ENCODE measurements around the gene KIF9.
"Not testable (repeated sequence)": the region's sequence is repeated elsewhere in the genome, so short reads cannot be mapped to it uniquely, and the experiment has no call there.

Gene KIF9

GRCh38 chr3:47247131-47248064 lies 35.2 kb downstream of the KIF9 start:
- DNase-seq: no peak

DNA sequence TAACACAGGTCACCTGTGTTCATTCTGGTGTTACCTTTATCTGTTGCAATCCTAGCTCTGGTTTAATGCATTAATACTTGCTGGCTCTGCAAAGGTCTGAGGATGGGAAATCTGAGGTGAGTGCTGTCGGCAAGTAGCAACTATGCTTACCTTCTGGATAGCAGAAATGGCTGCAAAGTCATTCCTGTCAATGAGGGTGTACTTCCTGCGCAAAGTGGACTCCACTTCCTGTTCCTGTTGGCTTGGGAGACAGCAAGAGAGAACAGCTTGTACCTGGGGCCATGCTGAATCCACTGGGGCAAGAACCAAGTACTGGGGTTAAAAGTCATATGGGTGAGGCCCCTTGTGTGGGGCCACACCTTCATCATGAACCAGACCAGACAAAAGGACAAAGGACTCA lies 37.3 kb downstream of the KIF9 start:
- DNase-seq: no peak

DNA sequence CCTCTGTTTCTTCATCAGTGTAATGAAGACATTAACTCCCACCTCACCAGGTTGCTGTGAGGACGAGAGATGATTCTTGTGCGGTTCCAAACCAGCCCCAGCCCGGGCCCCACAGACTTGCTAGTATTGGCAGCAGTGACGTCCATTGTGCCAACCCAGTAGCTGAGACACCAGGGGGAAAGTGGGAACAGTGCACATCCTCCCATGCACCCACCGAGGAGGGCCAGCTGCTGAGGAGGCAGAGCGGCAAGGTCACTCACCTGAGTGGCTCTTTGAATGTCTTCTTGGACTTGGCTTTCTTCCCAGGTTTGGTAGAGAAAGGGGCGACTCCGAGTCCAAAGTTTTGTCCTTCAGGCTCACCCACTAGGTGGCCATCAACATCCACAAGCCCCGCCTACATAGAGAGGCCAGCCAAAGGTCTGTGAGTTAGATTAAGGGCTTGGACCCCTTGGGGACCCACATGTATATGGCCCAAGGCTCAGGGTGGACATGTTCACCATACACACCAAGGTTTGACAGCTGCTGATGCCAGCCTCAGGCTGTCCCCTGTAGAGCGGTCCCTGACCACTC lies 38.0 kb downstream of the KIF9 start:
- DNase-seq: no peak

DNA sequence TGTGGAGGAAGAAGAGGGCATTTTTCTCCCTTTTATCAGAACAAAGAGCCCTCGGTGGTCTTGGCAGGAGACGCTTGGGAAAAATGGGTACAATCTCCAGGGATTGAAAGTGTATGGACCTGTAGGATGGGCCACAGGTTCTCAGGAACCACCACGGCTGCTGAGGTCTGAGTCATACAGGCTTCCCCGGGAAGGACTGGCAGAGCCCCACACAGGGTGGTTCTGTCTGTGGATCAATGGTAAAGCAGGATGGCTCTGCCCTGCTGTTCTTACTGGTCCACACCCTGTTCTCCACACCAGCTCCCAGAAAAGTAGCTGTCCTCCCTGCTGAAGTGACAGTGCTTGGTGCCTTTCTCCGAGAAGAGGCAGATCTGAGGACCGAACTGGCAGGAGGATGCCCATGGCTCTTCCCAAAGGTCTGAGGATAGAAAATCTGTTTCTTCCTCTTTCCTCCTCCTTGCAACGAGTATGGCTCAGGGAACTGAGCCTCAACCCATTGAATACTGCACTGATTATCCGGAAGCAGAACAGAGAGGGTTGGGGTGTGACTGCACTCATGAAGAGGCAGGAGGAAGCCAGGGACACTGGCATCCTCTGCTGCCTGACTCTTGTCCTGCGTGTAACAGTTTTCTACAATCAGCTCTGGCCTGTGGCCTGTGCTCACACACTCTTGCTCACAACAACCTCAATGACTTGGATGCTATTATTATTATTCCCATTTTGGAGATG lies 39.0 kb downstream of the KIF9 start:
- no peak for DNase-seq

DNA sequence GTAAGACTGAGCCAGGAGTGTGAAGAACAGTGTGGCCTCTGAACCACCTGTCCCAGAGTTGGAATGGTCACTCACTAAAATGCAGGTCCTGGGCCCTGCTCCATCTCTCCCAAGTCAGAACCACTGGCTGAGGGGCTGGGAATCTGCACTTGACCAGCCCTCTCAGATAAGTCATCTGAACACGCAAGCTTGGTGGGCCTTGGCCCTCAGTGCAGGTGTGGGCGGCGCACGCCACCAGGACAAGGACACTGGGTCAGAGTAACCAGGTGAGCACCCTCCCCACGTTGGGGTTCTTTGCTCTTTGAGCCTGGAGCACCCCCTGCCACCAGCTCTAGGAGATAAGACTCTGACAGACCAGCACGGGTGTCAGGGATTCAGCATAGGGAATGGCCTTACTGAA lies 42.7 kb downstream of the KIF9 start:
- DNase-seq: no peak

- no peak for DNase-seq
Observed at GRCh38 chr3:47238017-47238416, 44.6 kb downstream of the KIF9 start.

DNA sequence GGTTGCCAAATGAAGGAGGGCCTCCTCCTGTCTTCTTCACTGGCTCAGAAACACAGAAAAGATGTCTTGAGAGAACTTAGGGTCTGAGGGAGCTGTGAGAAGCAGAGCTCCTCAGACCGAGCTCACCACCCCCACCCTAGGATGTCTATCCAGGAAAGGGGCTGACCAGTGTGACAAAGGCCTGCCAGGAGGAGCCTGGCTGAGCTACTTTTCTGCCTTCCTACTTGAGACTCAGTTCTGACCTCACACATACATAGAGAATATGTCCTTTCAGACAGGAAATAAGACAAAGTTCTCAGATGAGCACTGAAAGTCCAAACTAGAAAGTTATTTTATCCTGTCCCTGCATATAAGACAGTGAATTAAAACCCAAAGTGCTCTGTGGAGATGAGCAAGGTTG lies 54.5 kb downstream of the KIF9 start:
- DNase-seq: no peak

- no peak for DNase-seq
Observed at GRCh38 chr3:47227678-47228077, 54.9 kb downstream of the KIF9 start.

DNA sequence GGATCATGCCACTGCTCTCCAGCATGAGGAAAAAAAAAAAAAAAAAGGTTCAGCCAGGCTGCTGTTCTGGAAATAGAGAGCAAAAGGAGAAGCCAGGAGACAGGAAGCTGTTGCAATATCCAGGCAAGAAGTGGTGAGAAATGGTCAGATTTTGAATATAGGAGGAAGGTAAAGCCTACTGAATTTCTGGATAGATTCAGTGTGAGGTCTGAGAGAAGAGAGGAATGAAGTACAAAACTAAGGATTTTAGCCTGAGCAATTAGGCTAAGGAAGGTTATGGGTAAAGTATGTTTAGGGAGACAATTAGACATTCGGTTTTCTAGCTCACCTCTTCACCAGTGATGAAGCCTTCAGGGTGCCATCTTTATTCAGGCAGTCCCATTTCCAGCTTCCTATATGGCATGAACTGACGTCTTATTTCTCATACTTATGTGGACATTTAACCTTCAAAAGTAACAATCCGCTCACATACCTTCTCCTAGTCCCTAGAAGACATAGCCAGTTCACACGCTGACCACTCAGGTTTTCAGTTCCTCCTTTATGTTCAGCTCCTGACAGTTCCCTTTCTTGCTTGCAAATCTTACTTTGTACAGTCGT lies 57.2 kb downstream of the KIF9 start:
- DNase-seq: no peak

GRCh38 chr3:47223755-47224154 lies 58.8 kb downstream of the KIF9 start:
- no peak for DNase-seq

DNA sequence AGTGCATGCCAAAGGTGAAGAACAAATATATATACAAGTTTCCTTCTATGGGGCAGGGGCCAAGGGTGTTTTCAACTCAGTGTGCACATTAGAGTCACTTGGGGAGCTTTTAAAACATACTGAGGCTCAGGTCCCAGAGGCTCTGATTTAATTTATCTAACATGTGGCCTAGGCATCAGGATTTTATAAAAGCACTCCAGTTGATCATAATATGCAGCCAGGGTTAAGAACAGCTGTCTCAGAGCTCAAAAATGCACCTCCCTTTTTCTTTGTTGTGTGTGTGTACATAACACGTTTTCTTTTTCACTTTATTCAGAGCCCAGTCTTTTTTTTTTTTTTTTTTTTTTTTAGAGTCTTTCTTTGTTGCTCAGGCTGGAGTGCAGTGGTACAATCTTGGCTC lies 60.8 kb downstream of the KIF9 start:
- DNase-seq: no peak

DNA sequence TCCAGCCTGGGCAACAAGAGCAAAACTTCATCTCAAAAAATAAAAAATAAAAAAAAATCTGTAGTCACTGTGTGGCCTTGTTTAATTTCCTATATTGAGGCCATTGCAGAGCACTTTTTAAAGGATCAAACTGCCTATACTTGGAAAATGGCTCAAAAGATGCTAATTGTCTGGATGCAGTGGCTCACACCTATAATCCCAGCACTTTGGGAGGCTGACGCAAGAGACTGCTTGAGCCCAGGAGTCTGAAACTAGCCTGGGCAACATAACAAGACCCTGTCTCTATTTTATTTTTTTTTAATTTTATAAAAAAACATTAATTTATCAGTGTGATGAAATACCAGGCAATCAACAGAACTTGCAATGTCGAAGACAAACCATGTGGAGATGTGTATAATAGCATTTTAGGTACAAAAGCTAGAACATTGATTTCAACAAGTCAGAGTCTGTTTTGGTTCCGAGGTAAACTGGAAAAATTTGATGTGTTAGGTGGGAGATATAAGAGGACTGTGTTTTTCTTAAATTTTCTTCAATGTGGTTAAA lies 71.7 kb downstream of the KIF9 start:
- DNase-seq: no peak

DNA sequence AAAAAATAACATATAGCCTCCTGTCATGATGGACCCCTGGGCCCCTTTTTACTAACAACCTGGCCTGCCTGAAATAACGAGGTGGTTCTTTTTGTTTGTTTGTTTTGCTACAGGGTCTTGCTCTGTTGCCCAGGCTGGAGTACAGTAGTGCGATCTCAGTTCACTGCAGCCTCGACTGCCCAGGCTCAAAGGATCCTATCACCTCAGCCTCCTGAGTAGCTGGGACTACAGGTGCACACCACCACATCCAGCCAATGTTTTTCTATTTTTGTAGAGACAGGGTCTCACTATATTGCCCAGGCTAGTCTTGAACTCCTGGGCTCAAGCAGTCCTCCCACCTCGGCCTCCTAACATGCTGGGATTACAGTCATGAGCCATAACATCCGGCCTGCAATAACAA lies 76.6 kb downstream of the KIF9 start:
- DNase-seq: not testable (repeated sequence)

DNA sequence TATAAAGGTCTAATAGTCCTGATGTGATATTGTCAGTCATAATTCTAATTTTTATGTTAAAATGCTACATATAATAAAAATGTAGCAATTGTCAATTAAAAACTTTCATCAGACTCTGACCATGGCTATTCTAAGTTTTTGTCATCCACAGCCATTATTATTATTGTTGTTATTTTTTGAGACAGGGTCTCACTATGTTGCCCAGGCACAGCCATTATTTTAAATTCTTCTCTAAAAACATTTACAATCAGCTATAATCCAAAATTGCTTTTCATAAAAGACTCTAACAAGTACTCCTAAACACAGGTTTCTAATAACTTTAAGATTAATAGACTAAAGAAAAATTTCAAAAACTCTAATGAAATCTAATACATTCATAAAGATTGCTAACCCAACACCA lies 77.7 kb downstream of the KIF9 start:
- no peak for DNase-seq

GRCh38 chr3:47202542-47202941 lies 80.1 kb downstream of the KIF9 start:
- DNase-seq: no peak

DNA sequence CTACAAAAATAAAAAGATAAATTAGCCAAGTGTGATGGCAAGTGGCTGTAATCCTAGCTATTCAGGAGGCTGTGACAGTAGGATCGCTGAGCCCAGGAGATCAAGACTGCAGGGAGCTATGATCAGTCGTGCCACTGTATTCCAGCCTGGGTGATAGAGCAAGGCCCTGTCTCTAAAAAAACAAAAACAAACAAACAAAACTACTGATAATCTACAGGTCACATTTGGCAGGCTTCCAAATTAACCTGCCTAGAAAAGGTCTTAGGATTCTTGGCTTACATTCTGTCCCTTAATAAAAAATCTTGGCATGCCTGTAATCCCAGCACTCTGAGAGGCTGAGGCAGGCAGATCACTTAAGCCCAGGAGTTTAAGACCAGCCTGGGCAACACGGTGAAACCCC lies 85.3 kb downstream of the KIF9 start:
- DNase-seq: no peak

- DNase-seq: no peak
Observed at GRCh38 chr3:47194994-47195393, 87.6 kb downstream of the KIF9 start.

- no peak for DNase-seq
Observed at GRCh38 chr3:47193871-47194859, 88.4 kb downstream of the KIF9 start.

- no peak for DNase-seq
Observed at GRCh38 chr3:47186285-47186684, 96.3 kb downstream of the KIF9 start.

- not testable (repeated sequence) for DNase-seq
Observed at GRCh38 chr3:47181685-47182084, 100.9 kb downstream of the KIF9 start.

DNA sequence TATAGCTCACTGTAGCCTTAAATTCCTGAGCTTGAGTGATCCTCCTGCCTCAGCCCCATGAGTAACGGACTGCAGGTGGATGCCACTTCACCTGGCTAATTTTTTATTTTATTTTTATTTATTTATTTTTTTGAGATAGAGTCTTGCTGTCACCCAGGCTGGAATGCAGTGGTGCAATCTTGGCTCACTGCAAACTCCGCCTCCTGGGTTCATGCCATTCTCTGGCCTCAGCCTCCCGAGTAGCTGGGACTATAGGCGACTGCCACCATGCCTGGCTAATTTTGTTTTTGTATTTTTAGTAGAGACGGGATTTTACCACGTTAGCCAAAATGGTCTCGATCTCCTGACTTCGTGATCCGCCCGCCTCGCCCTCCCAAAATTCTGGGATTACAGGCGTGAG lies 102.6 kb downstream of the KIF9 start:
- DNase-seq: not testable (repeated sequence)

All from SHP77 treated with DMSO at 0.1 percent for 48 hours (cell line).